Measurements from ENCODE around the gene KHNYN.

KHNYN gene

DNA sequence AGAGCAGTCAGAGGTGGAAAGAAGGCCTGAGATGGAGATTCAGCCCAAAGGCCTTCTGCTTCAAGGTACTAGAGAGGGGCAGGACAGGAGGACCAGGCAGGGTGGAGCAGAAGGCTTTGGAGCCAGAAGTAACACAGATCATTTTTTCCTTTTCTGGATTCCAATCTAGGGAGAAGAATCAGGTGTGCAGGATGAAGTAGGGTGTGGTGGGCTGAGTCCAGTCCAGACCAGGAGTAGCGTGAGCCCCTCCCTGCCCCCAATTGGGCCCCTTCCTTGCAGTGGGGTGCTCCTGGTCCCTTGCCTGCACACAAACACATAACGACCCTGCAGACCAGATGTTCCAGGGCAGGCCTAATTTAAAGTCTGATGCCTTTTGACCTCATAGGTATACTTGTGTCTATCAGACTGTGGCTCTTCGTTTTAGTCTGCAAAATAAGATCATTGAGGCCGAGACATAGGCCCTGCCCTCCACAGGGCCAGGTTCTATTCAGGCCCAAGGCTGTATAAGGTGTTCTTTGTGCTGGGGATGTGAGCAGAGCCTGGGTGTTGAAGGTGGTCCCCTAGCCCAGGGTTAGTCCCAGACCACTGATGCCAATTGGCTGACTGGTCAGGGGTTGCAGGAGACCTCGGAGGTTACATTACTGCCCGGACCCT lies 32.0 kb upstream of the KHNYN start:
- Histone ChIP-seq H3K27me3 (ENCODE audit: low read length) (no peaks in the 10 kb centered on the region), H3K9me2 (replicated peaks; ENCODE audit: insufficient read depth, low read length) (no peaks in the 10 kb centered on the region), H4K20me1 (ENCODE audit: low read depth, low read length) (no peaks in the 10 kb centered on the region), H3K36me3 (ENCODE audit: low read length) (no peaks in the 10 kb centered on the region), H3K4me3 (ENCODE audit: insufficient read depth, low read length, poor library complexity, severe bottlenecking) (no peak overlapping the region), H3K79me2 (ENCODE audit: insufficient read depth, low read length) (no peaks in the 10 kb centered on the region), H2AFZ (ENCODE audit: low read depth, low read length, severe bottlenecking) (no peak overlapping the region), H3K27ac (ENCODE audit: low read depth, low read length) (no peak overlapping the region), H3K4me2 (ENCODE audit: low read depth, low read length, poor library complexity, severe bottlenecking) (no peak overlapping the region), H3K9ac (ENCODE audit: low read length) (no peak overlapping the region), H3F3A (ENCODE audit: insufficient read depth) (no peaks in the 10 kb centered on the region), H3K9me3 (ENCODE audit: insufficient read depth, low read length) (no peaks in the 10 kb centered on the region)
- TF ChIP-seq, protein P1, sequence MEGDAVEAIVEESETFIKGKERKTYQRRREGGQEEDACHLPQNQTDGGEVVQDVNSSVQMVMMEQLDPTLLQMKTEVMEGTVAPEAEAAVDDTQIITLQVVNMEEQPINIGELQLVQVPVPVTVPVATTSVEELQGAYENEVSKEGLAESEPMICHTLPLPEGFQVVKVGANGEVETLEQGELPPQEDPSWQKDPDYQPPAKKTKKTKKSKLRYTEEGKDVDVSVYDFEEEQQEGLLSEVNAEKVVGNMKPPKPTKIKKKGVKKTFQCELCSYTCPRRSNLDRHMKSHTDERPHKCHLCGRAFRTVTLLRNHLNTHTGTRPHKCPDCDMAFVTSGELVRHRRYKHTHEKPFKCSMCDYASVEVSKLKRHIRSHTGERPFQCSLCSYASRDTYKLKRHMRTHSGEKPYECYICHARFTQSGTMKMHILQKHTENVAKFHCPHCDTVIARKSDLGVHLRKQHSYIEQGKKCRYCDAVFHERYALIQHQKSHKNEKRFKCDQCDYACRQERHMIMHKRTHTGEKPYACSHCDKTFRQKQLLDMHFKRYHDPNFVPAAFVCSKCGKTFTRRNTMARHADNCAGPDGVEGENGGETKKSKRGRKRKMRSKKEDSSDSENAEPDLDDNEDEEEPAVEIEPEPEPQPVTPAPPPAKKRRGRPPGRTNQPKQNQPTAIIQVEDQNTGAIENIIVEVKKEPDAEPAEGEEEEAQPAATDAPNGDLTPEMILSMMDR (IDR thresholded peaks at IDR 0.05; ENCODE audit: insufficient read depth, low read length, poor library complexity, severe bottlenecking) = no peak
- TF ChIP-seq EZH2phosphoT487 (conservative IDR thresholded peaks at IDR 0.05; ENCODE audit: low read length) = no peak

DNA sequence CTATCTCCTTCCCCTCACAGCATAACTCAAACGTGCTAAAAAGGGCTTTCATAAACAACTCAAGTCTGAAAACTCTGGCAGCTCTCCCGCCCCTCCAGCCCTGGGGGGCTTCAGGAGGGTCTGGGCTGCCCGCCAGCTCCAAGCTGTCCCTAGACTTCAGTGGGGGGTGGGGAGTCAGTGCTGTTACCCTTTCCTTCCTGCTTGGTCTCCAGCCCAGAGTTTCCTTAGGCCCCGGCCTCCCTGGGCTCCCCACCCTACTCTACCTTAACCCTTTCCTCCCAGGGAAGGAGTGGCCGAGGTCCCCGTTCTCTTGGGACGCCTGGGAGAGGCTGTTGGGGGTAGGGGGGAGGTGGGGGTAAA lies 31.5 kb upstream of the KHNYN start:
- Histone ChIP-seq H3K4me3 (ENCODE audit: insufficient read depth, low read length, poor library complexity, severe bottlenecking) (no peak overlapping the region), H3K27me3 (ENCODE audit: low read length) (no peaks in the 10 kb centered on the region), H3K27ac (ENCODE audit: low read depth, low read length) (no peak overlapping the region), H2AFZ (ENCODE audit: low read depth, low read length, severe bottlenecking) (no peak overlapping the region), H4K20me1 (ENCODE audit: low read depth, low read length) (no peaks in the 10 kb centered on the region), H3K9ac (ENCODE audit: low read length) (no peak overlapping the region), H3K9me3 (ENCODE audit: insufficient read depth, low read length) (no peaks in the 10 kb centered on the region), H3F3A (ENCODE audit: insufficient read depth) (no peaks in the 10 kb centered on the region), H3K36me3 (ENCODE audit: low read length) (no peaks in the 10 kb centered on the region), H3K9me2 (replicated peaks; ENCODE audit: insufficient read depth, low read length) (no peaks in the 10 kb centered on the region), H3K79me2 (ENCODE audit: insufficient read depth, low read length) (no peaks in the 10 kb centered on the region), H3K4me2 (ENCODE audit: low read depth, low read length, poor library complexity, severe bottlenecking) (no peak overlapping the region)
- TF ChIP-seq, protein P1 (IDR thresholded peaks at IDR 0.05; ENCODE audit: insufficient read depth, low read length, poor library complexity, severe bottlenecking) = no peak
- no peak for TF ChIP-seq EZH2phosphoT487 (conservative IDR thresholded peaks at IDR 0.05; ENCODE audit: low read length)

DNA sequence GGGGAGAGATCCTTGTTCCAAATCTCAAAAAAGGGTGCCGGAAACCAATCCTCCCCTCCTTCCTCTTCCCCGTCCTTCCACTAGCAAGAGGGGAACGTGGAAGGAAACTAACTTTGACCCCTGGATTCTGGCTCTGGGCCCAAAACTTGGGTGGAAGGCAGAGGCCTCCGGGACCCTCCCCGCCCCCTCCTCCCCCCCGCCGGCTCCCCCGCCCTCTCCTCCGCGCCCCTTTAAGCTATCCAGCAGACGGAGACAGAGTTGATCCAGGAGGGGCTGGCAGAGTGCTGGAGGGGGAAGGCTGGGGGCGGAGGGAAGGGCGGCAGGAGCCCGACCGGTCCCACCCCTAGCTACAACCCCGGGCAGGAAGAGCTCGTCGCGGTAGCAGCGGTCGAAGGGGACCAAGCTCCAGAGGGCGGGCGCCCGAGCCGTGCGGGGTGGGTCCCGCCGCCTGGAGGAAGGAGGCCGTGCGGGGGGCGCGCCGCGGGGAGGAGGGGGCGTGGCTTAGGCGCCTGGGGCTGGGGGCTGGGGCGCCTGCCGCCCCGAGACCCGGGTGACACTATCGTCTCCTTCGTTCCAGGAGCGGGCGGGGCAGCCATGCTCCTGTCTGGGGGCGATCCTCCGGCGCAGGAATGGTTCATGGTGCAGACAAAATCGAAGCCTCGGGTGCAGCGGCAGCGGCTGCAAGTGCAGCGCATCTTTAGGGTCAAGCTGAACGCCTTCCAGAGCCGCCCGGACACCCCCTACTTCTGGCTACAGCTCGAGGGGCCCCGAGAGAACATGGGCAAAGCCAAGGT lies 30.9 kb upstream of the KHNYN start, which contains the start of gene NYNRIN:
Gene NYNRIN, plus strand, starts transcription at position 351 of the 794 bp plus-strand sequence. Its CDS starts 244 bp downstream, at position 595.
- H3K9me2 ChIP-seq (replicated peaks; ENCODE audit: insufficient read depth, low read length) = no peaks in the 10 kb centered on the region
- H3K9me3 ChIP-seq (ENCODE audit: insufficient read depth, low read length) = no peaks in the 10 kb centered on the region
- H3K36me3 ChIP-seq (ENCODE audit: low read length) = no peaks in the 10 kb centered on the region
- no peak within 1 kb of the TSS for H3K4me3 ChIP-seq (ENCODE audit: insufficient read depth, low read length, poor library complexity, severe bottlenecking)
- H2AFZ ChIP-seq (ENCODE audit: low read depth, low read length, severe bottlenecking) = no peak within 1 kb of the TSS
- no peaks in the 10 kb centered on the region for H3K27me3 ChIP-seq (ENCODE audit: low read length)
- no peak within 1 kb of the TSS for H3K4me2 ChIP-seq (ENCODE audit: low read depth, low read length, poor library complexity, severe bottlenecking)
- no peak for TF ChIP-seq EZH2phosphoT487 (conservative IDR thresholded peaks at IDR 0.05; ENCODE audit: low read length)
- TF ChIP-seq, protein P1 (IDR thresholded peaks at IDR 0.05; ENCODE audit: insufficient read depth, low read length, poor library complexity, severe bottlenecking) = no peak
- no peaks in the 10 kb centered on the region for H3K79me2 ChIP-seq (ENCODE audit: insufficient read depth, low read length)
- no peak within 1 kb of the TSS for H3K27ac ChIP-seq (ENCODE audit: low read depth, low read length)
- no peaks in the 10 kb centered on the region for H3F3A ChIP-seq (ENCODE audit: insufficient read depth)
- no peaks in the 10 kb centered on the region for H4K20me1 ChIP-seq (ENCODE audit: low read depth, low read length)
- H3K9ac ChIP-seq (ENCODE audit: low read length) = no peak within 1 kb of the TSS
